H1 (cell line): ENCODE data around the gene RICTOR. TPM values are rescaled to one million over a fixed set of nuclear protein-coding genes. Genes with fewer than 3 reads are reported as not detected.

Source experiments
- CTCF ChIA-PET: fragments of 300-600 bp; sonication (Branson Sonifier 250); formaldehyde crosslinking; loops from one replicate; lab custom pipeline; 2021; ENCODE audit not compliant: partially characterized antibody; lab: Charles Lee
- POLR2A ChIA-PET: fragments of 300-600 bp; sonication (Branson Sonifier 250); formaldehyde crosslinking; loops from one replicate; lab custom pipeline; 2021; ENCODE audit warnings: inconsistent platforms; ENCODE audit not compliant: partially characterized antibody; lab: Charles Lee
- DNase-seq, 2 experiments: peaks; one replicate each; pipeline versions ENCODE4 v3.0.0 to v3.0.0-alpha.2; 2010 to 2022; ENCODE audit warnings: low spot score in 2 of 2, low read depth in 1 of 2, mixed read lengths in 1 of 2
- FAIRE-seq: peaks from 2 replicates; lab custom pipeline; 2011; peaks lifted over from hg19 to GRCh38; lab: Jason Lieb, UNC
- H2AFZ ChIP-seq: 2 replicates; pipeline ENCODE4 v1.8.1; 2012; ENCODE audit warnings: low read length, inconsistent platforms
- H2AK5ac ChIP-seq: 2 replicates; pipeline ENCODE4 v1.6.1; 2013; ENCODE audit warnings: low read depth, low read length
- H2BK120ac ChIP-seq: replicated peaks from 2 replicates; pipeline ENCODE3; 2013; ENCODE audit warnings: low read depth, low read length, inconsistent platforms
- H2BK12ac ChIP-seq: 2 replicates; pipeline ENCODE4 v1.6.1; 2013; ENCODE audit warnings: low read depth, low read length
- H2BK15ac ChIP-seq: 2 replicates; pipeline ENCODE4 v1.6.1; 2013; ENCODE audit warnings: low read length
- H2BK20ac ChIP-seq: 2 replicates; pipeline ENCODE4 v1.6.1; 2013; ENCODE audit warnings: low read length
- H2BK5ac ChIP-seq: 2 replicates; pipeline ENCODE4 v1.6.1; 2013; ENCODE audit warnings: low read depth, low read length
- H3K14ac ChIP-seq: 2 replicates; pipeline ENCODE4 v1.6.1; 2013; ENCODE audit warnings: inconsistent platforms; ENCODE audit not compliant: insufficient read length
- H3K18ac ChIP-seq: 2 replicates; pipeline ENCODE4 v1.6.1; 2013; ENCODE audit warnings: low read length; ENCODE audit errors: extremely low read depth
- H3K23ac ChIP-seq: 2 replicates; pipeline ENCODE4 v1.6.1; 2013; ENCODE audit warnings: inconsistent platforms; ENCODE audit not compliant: insufficient read length
- H3K23me2 ChIP-seq: 2 replicates; pipeline ENCODE4 v1.6.1; 2013; ENCODE audit warnings: low read depth, low read length
- H3K27ac ChIP-seq: 2 replicates; pipeline ENCODE4 v1.6.1; 2011; ENCODE audit warnings: low read depth, low read length, inconsistent platforms
- H3K27me3 ChIP-seq, 4 experiments: replicated peaks in 1 of 4; 1 replicate in 1 of 4; 2 replicates in 3 of 4; pipeline versions ENCODE4 v1.6.1 to v1.8.1; 2011 to 2013; ENCODE audit warnings: low read length in 3 of 4, mild to moderate bottlenecking in 3 of 4, inconsistent platforms in 2 of 4, mixed read lengths in 2 of 4, moderate library complexity in 1 of 4; ENCODE audit not compliant: control insufficient read depth in 3 of 4, insufficient read depth in 3 of 4; ENCODE audit errors: extremely low read depth in 1 of 4
- H3K36me3 ChIP-seq, 4 experiments: 2 replicates each; pipeline versions ENCODE4 v1.6.1 to v1.8.1; 2011 to 2013; ENCODE audit warnings: mild to moderate bottlenecking in 4 of 4, low read length in 3 of 4, moderate library complexity in 2 of 4, control low read depth in 1 of 4, inconsistent platforms in 1 of 4; ENCODE audit not compliant: insufficient read depth in 4 of 4, control insufficient read depth in 2 of 4
- H3K4ac ChIP-seq: replicated peaks from 2 replicates; pipeline ENCODE3; 2013; ENCODE audit warnings: low read length, low read depth, mixed read lengths, inconsistent platforms; ENCODE audit not compliant: insufficient read length
- H3K4me1 ChIP-seq, 4 experiments: replicated peaks in 1 of 4; 1 replicate in 1 of 4; 2 replicates in 3 of 4; pipeline versions ENCODE4 v1.6.1 to v1.8.1; 2011 to 2013; ENCODE audit warnings: low read length in 3 of 4, inconsistent platforms in 2 of 4, mixed read lengths in 1 of 4; ENCODE audit not compliant: insufficient read depth in 4 of 4, control insufficient read depth in 3 of 4
- H3K4me2 ChIP-seq, 2 experiments: 2 replicates each; pipeline versions ENCODE4 v1.6.1 to v1.8.1; 2011 to 2013; ENCODE audit warnings: low read depth in 2 of 2, low read length in 2 of 2, control low read depth in 1 of 2, inconsistent platforms in 1 of 2, mild to moderate bottlenecking in 1 of 2; ENCODE audit not compliant: insufficient read depth in 1 of 2
- H3K4me3 ChIP-seq, 4 experiments: fragments of 200-600, 300-600 bp in 1 of 4; sonication (generic), shearing (Covaris generic), sonication (Bioruptor Twin) in 1 of 4; 2 replicates each; pipeline versions ENCODE4 v1.5.1 to v1.8.1; 2011 to 2016; ENCODE audit warnings: low read length in 4 of 4, low read depth in 3 of 4, control low read depth in 2 of 4, inconsistent platforms in 2 of 4, mild to moderate bottlenecking in 2 of 4, mixed read lengths in 1 of 4, moderate library complexity in 1 of 4; ENCODE audit not compliant: insufficient read depth in 2 of 4; ENCODE audit errors: extremely low read depth in 1 of 4
- H3K56ac ChIP-seq: replicated peaks from 2 replicates; pipeline ENCODE3; 2013; ENCODE audit warnings: low read depth, mild to moderate bottlenecking, mixed read lengths, low read length, inconsistent platforms; ENCODE audit not compliant: insufficient read length
- H3K79me1 ChIP-seq: 2 replicates; pipeline ENCODE4 v1.6.1; 2013; ENCODE audit warnings: low read depth, low read length, control low read depth
- H3K79me2 ChIP-seq, 2 experiments: 2 replicates each; pipeline versions ENCODE4 v1.6.1 to v1.8.1; 2012 to 2013; ENCODE audit warnings: low read length in 2 of 2, mild to moderate bottlenecking in 2 of 2, inconsistent platforms in 1 of 2; ENCODE audit not compliant: insufficient read depth in 2 of 2, control insufficient read depth in 1 of 2
- H3K9ac ChIP-seq, 4 experiments: replicated peaks in 1 of 4; 1 replicate in 1 of 4; 2 replicates in 3 of 4; pipeline versions ENCODE4 v1.6.1 to v1.8.1; 2011 to 2013; ENCODE audit warnings: low read depth in 3 of 4, low read length in 3 of 4, control low read depth in 2 of 4, mild to moderate bottlenecking in 2 of 4, moderate library complexity in 2 of 4, inconsistent platforms in 1 of 4; ENCODE audit errors: extremely low read depth in 1 of 4
- H3K9me3 ChIP-seq, 2 experiments: 2 replicates each; pipeline versions ENCODE4 v1.6.1 to v1.8.1; 2012 to 2013; ENCODE audit warnings: mild to moderate bottlenecking in 2 of 2, moderate library complexity in 2 of 2, control low read depth in 1 of 2, inconsistent platforms in 1 of 2, low read depth in 1 of 2, low read length in 1 of 2, mixed read lengths in 1 of 2; ENCODE audit not compliant: insufficient read depth in 2 of 2
- H4K20me1 ChIP-seq, 2 experiments: replicated peaks in 1 of 2; 2 replicates each; pipeline versions ENCODE3 to v1.8.1; 2011 to 2013; ENCODE audit warnings: inconsistent platforms in 2 of 2, low read length in 2 of 2, mild to moderate bottlenecking in 1 of 2; ENCODE audit not compliant: insufficient read depth in 2 of 2, control insufficient read depth in 1 of 2
- H4K5ac ChIP-seq: 2 replicates; pipeline ENCODE4 v1.6.1; 2013; ENCODE audit warnings: low read length, low read depth, mixed read lengths, inconsistent platforms; ENCODE audit not compliant: insufficient read length
- H4K8ac ChIP-seq: 2 replicates; pipeline ENCODE4 v1.8.0; 2013; ENCODE audit warnings: mild to moderate bottlenecking, moderate library complexity, low read length, inconsistent platforms; ENCODE audit not compliant: insufficient read depth; ENCODE audit errors: extremely low read depth
- H4K91ac ChIP-seq: replicated peaks from 2 replicates; pipeline ENCODE3; 2013; ENCODE audit warnings: low read length, mixed read lengths, inconsistent platforms; ENCODE audit not compliant: insufficient read length
- ASH2L ChIP-seq: fragments of 200-600, 300-600 bp; sonication (generic); IDR thresholded peaks from one replicate; pipeline ENCODE4 v1.7.1; 2017; ENCODE audit warnings: low read length
- BRCA1 ChIP-seq: IDR thresholded peaks from 2 replicates; pipeline ENCODE4 v1.6.1; 2012; ENCODE audit warnings: low read depth, low read length, improper control_type of control experiment
- CEBPB ChIP-seq: IDR thresholded peaks from 2 replicates; pipeline ENCODE4 v1.6.1; 2012; ENCODE audit warnings: low read depth, low read length
- GTF2F1 ChIP-seq: IDR thresholded peaks from 2 replicates; pipeline ENCODE4 v1.6.1; 2012; ENCODE audit warnings: low read depth, low read length, improper control_type of control experiment, borderline replicate concordance
- KDM1A ChIP-seq: fragments of 200-600, 300-600 bp; sonication (generic); IDR thresholded peaks from 2 replicates; pipeline ENCODE4 v1.7.1; 2016; ENCODE audit warnings: mild to moderate bottlenecking, low read length, borderline replicate concordance
- KDM5A ChIP-seq: fragments of 200-600 bp; IDR thresholded peaks from 2 replicates; pipeline ENCODE4 v1.7.1; 2012; ENCODE audit warnings: mild to moderate bottlenecking, low read length, inconsistent platforms, mixed read lengths
- RAD21 ChIP-seq, 2 experiments: IDR thresholded peaks in 1 of 2; conservative IDR thresholded peaks in 1 of 2; 2 replicates each; pipeline ENCODE4 v1.6.1; 2011; ENCODE audit warnings: low read depth in 2 of 2, low read length in 2 of 2, improper control_type of control experiment in 1 of 2, inconsistent platforms in 1 of 2, mild to moderate bottlenecking in 1 of 2, moderate library complexity in 1 of 2
- RBBP5 ChIP-seq: IDR thresholded peaks from 2 replicates; pipeline ENCODE4 v1.7.1; 2012; ENCODE audit warnings: low read depth, mild to moderate bottlenecking, inconsistent platforms, low read length, moderate library complexity, borderline replicate concordance
- WGBS, 2 experiments: shearing (Covaris generic) in 1 of 2; methylation state at CpG; one replicate each; pipeline versions ENCODE4 v1.1.6 to v1.1.7; 2013 to 2015; ENCODE audit warnings: low lambda C conversion rate in 2 of 2, mixed read lengths in 2 of 2, inconsistent platforms in 1 of 2, low coverage in 1 of 2, missing lambda C conversion rate in 1 of 2; ENCODE audit not compliant: insufficient replicate concordance in 2 of 2, insufficient coverage in 1 of 2, insufficient read length in 1 of 2; ENCODE audit errors: extremely low coverage in 1 of 2, missing lambda C conversion rate in 1 of 2; 5-methylcytosine and 5-hydroxymethylcytosine counted together
- polyA plus RNA-seq, 7 experiments: library from polyadenylated mRNA; depleted of rRNA in 3 of 7; stranded (reverse) in 5 of 7; unstranded in 2 of 7; fragments of >200 nt in 5 of 7; fragments of 200-250 nt in 2 of 7; gene quantifications; 1 replicate in 5 of 7; 2 replicates in 1 of 7; 4 replicates in 1 of 7; pipeline versions ENCODE4 v1.2.1 to v1.2.3, GENCODE V29; 2011 to 2013; ENCODE audit warnings: missing spikeins in 2 of 7, mixed read lengths in 2 of 7
- total RNA-seq: library from RNA; stranded (reverse); fragmentation: NEBNext Ultra II Directional; extraction: Animal tissue kit (Norgen Biotek cat#: 25700); gene quantifications from 2 replicates; pipeline ENCODE4 v1.2.1, GENCODE V29; 2021
- TF ChIP-seq, protein P1 (sequence below), 3 experiments: IDR thresholded peaks; 1 replicate in 2 of 3; 2 replicates in 1 of 3; pipeline versions ENCODE4 v1.5.1 to v1.6.1; 2011; ENCODE audit warnings: low read length in 3 of 3, mild to moderate bottlenecking in 3 of 3, inconsistent platforms in 2 of 3, low read depth in 1 of 3, moderate library complexity in 1 of 3; ENCODE audit not compliant: insufficient read depth in 1 of 3; ENCODE audit errors: control extremely low read depth in 1 of 3

RICTOR gene
- total and polyA plus RNA-seq, 2 of the 8 experiments (the other 6 are each of a cell fraction or from before 2014, with no cell fraction given) = 4.3 to 26.6 TPM

GRCh38 chr5:39080597-39081204 lies 6.5 kb upstream of the RICTOR start:
- Histone ChIP-seq H3K9ac (no peak overlapping the region), H3K23ac (no peak overlapping the region), H3K18ac (no peak overlapping the region), H4K5ac (no peak overlapping the region), H3K4me2 (no peak overlapping the region), H3K23me2 (no peaks in the 10 kb centered on the region), H2BK15ac (no peak overlapping the region), H3K4me1 (no peaks in the 10 kb centered on the region), H3K56ac (no peak overlapping the region), H3K14ac (no peak overlapping the region), H4K8ac (no peak overlapping the region), H3K27ac (no peak overlapping the region), H3K4me3 (no peak overlapping the region), H2BK120ac (no peak overlapping the region), H3K79me1 (no peaks in the 10 kb centered on the region), H3K79me2 (no peaks in the 10 kb centered on the region), H2AK5ac (no peak overlapping the region), H2BK20ac (no peak overlapping the region), H3K36me3 (no peaks in the 10 kb centered on the region), H4K20me1 (no peaks in the 10 kb centered on the region), H3K9me3 (no peaks in the 10 kb centered on the region), H2BK12ac (no peak overlapping the region), H4K91ac (no peak overlapping the region), H3K4ac (no peak overlapping the region), H2AFZ (no peak overlapping the region), H3K27me3 (no peaks in the 10 kb centered on the region), H2BK5ac (no peak overlapping the region)
- TF ChIP-seq RBBP5 (no peak), CEBPB (peak; percentile 45; the same call in 1 of the 2 replicates), ASH2L (no peak), KDM5A (no peak), BRCA1 (no peak), GTF2F1 (no peak), RAD21 (IDR thresholded peaks at IDR 0.05 in 1 of 2, conservative IDR thresholded peaks at IDR 0.05 in 1 of 2; ENCODE audit: low read depth in 2 of 2, low read length in 2 of 2) (peak; percentile 77 to 85), KDM1A (no peak)
- TF ChIP-seq, protein P1, sequence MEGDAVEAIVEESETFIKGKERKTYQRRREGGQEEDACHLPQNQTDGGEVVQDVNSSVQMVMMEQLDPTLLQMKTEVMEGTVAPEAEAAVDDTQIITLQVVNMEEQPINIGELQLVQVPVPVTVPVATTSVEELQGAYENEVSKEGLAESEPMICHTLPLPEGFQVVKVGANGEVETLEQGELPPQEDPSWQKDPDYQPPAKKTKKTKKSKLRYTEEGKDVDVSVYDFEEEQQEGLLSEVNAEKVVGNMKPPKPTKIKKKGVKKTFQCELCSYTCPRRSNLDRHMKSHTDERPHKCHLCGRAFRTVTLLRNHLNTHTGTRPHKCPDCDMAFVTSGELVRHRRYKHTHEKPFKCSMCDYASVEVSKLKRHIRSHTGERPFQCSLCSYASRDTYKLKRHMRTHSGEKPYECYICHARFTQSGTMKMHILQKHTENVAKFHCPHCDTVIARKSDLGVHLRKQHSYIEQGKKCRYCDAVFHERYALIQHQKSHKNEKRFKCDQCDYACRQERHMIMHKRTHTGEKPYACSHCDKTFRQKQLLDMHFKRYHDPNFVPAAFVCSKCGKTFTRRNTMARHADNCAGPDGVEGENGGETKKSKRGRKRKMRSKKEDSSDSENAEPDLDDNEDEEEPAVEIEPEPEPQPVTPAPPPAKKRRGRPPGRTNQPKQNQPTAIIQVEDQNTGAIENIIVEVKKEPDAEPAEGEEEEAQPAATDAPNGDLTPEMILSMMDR (IDR thresholded peaks at IDR 0.05; ENCODE audit: control extremely low read depth in 1 of 3, insufficient read depth in 1 of 3, low read depth in 1 of 3, low read length in 3 of 3) = peak; percentile 50 to 85 (median 75)
- WGBS, 2 experiments = 24% methylated on average over 3 of the region's 3 CpGs; no CpG with 5 or more reads in 1 of the 2 experiments
- DNase-seq (no peak), FAIRE-seq (peak; percentile 91)
- POLR2A ChIA-PET = no interaction called here
- CTCF ChIA-PET = interaction anchor here (0.6 to 4.4 kb wide), 52 partner anchors 9 to 639 kb away, joined by 3 to 40 read pairs (median 4); no protein-coding TSS in a partner anchor
